Natural killer cell (primary cell): ENCODE measurements around the gene SLC27A4. TPM values are rescaled to one million over a fixed set of nuclear protein-coding genes. Genes with fewer than 3 reads are reported as not detected.

Source experiments
- ATAC-seq, 3 donors: fragments of 150-1000 bp in 2 of 3; fragments of 200-7000 bp in 1 of 3; cut with Tn5 transposase; 1 replicate in 1 of 3; 2 replicates in 2 of 3; pipeline ENCODE4 v1.10.0; 2021; ENCODE audit warnings: mild to moderate bottlenecking in 2 of 3, moderate library complexity in 2 of 3
- DNase-seq, 2 donors: peaks; one replicate each; pipeline versions ENCODE4 v3.0.0 to v3.0.0-alpha.2; 2013 to 2021; ENCODE audit warnings: mixed read lengths in 1 of 2
- H3K27ac ChIP-seq: one replicate; pipeline ENCODE4 v1.5.1; 2013; ENCODE audit warnings: mild to moderate bottlenecking, low read length
- H3K27me3 ChIP-seq: one replicate; pipeline ENCODE4 v1.6.1; 2013; ENCODE audit warnings: low read length; ENCODE audit not compliant: control insufficient read depth, insufficient read depth
- H3K36me3 ChIP-seq: one replicate; pipeline ENCODE4 v1.6.1; 2013; ENCODE audit warnings: low read length; ENCODE audit not compliant: control insufficient read depth, insufficient read depth
- H3K4me1 ChIP-seq: one replicate; pipeline ENCODE4 v1.6.1; 2013; ENCODE audit warnings: low read length; ENCODE audit not compliant: control insufficient read depth, insufficient read depth
- H3K4me3 ChIP-seq: one replicate; pipeline ENCODE4 v1.5.1; 2013; ENCODE audit warnings: low read length
- H3K9me3 ChIP-seq: one replicate; pipeline ENCODE4 v1.6.1; 2013; ENCODE audit warnings: low read length; ENCODE audit not compliant: control insufficient read depth, insufficient read depth
- H3K27ac Mint-ChIP-seq, 2 donors: one replicate each; pipeline ENCODE4 v1.8.0; 2022; ENCODE audit warnings: mild to moderate bottlenecking in 2 of 2, mixed read lengths in 2 of 2, moderate library complexity in 1 of 2
- H3K27me3 Mint-ChIP-seq, 2 donors: one replicate each; pipeline ENCODE4 v1.8.0; 2022; ENCODE audit warnings: low read depth in 2 of 2, mixed read lengths in 2 of 2
- H3K36me3 Mint-ChIP-seq: one replicate; pipeline ENCODE4 v1.8.0; 2022; ENCODE audit warnings: mixed read lengths
- H3K4me1 Mint-ChIP-seq, 2 donors: one replicate each; pipeline ENCODE4 v1.8.0; 2022; ENCODE audit warnings: mixed read lengths in 2 of 2
- H3K4me3 Mint-ChIP-seq: one replicate; pipeline ENCODE4 v1.8.0; 2022; ENCODE audit warnings: mild to moderate bottlenecking, moderate library complexity, mixed read lengths
- H3K9me3 Mint-ChIP-seq, 2 donors: one replicate each; pipeline ENCODE4 v1.8.0; 2022; ENCODE audit warnings: mixed read lengths in 2 of 2
- WGBS: methylation state at CpG from one replicate; pipeline ENCODE4 v1.1.7; 2013; ENCODE audit warnings: missing lambda C conversion rate; ENCODE audit not compliant: insufficient coverage; 5-methylcytosine and 5-hydroxymethylcytosine counted together
- intact Hi-C: fragments of 100-400 bp; cut with micrococcal nuclease; formaldehyde crosslinking; loops from one replicate; pipeline ENCODE4 v1.14.2; 2022
- total RNA-seq, 4 donors: library from RNA; stranded (reverse); fragments of 120-200 nt in 1 of 4; gene quantifications; one replicate each; pipeline versions ENCODE4 v1.2.3 to v1.2.4, GENCODE V29; 2013 to 2022
- TF ChIP-seq, protein P1 (sequence below): fragments of 200-600 bp; IDR thresholded peaks from one replicate; pipeline ENCODE4 v1.8.0; 2022; ENCODE audit warnings: antibody characterized with exemption

SLC27A4 gene
- total RNA-seq, 3 donors from 2014 or later (not counting 1 experiment from before 2014, with no cell fraction given) = 7.7 to 12.3 (median 11.2) TPM

- peaks cover 19 to 24% of the 10 kb centered on the region in 2 donors for H3K4me1 Mint-ChIP-seq
- H3K27me3 Mint-ChIP-seq = no peaks in the 10 kb centered on the region
- Histone ChIP-seq H3K27me3 (no peaks in the 10 kb centered on the region), H3K4me3 (no peak overlapping the region), H3K27ac (no peak overlapping the region), H3K4me1 (peaks cover 28% of the 10 kb centered on the region), H3K9me3 (no peaks in the 10 kb centered on the region), H3K36me3 (peaks cover 13% of the 10 kb centered on the region)
- no CpG with 5 or more reads among the region's 1 CpG for WGBS
- H3K9me3 Mint-ChIP-seq = no peaks in the 10 kb centered on the region
- no peak overlapping the region for H3K27ac Mint-ChIP-seq
- no peaks in the 10 kb centered on the region for H3K36me3 Mint-ChIP-seq
- TF ChIP-seq, protein P1, sequence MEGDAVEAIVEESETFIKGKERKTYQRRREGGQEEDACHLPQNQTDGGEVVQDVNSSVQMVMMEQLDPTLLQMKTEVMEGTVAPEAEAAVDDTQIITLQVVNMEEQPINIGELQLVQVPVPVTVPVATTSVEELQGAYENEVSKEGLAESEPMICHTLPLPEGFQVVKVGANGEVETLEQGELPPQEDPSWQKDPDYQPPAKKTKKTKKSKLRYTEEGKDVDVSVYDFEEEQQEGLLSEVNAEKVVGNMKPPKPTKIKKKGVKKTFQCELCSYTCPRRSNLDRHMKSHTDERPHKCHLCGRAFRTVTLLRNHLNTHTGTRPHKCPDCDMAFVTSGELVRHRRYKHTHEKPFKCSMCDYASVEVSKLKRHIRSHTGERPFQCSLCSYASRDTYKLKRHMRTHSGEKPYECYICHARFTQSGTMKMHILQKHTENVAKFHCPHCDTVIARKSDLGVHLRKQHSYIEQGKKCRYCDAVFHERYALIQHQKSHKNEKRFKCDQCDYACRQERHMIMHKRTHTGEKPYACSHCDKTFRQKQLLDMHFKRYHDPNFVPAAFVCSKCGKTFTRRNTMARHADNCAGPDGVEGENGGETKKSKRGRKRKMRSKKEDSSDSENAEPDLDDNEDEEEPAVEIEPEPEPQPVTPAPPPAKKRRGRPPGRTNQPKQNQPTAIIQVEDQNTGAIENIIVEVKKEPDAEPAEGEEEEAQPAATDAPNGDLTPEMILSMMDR = no peak
- H3K4me3 Mint-ChIP-seq = peak overlapping the region; percentile 35
- ATAC-seq (no peak), DNase-seq (no peak)
- intact Hi-C loops = loop anchor here (5.0 to 10.0 kb wide), 2 partner anchors 47 to 130 kb away; partner anchors contain the start of genes CIZ1, GOLGA2 and SWI5
These were observed 15.9 kb upstream of the SLC27A4 start for GRCh38 chr9:128324401-128324800.

DNA sequence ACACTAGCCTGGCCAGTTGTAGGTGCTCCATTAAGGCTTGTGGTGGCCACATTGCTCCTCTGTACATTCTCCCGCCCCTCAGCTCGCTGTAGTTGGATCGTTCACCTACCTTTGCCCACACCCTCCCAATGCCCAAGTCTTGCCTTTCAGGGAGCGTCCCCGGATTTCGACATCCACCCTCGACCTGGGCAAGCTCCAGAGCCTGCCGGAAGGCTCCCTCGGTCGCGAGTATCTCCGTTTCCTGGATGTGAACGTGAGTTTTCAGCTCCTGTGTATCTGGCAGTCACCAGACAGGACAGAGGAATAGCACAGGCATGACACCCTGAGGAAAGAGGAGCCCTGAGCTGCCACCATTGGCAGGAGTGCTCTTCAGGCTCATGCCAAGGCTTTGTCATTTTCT lies 14.7 kb upstream of the SLC27A4 start:
- Mint-ChIP-seq H3K4me3 (no peak overlapping the region), H3K4me1 (peaks cover 19 to 24% of the 10 kb centered on the region in 2 donors), H3K27me3 (no peaks in the 10 kb centered on the region), H3K36me3 (no peaks in the 10 kb centered on the region), H3K27ac (no peak overlapping the region), H3K9me3 (no peaks in the 10 kb centered on the region)
- WGBS = 92% methylated on average over 13 of the region's 13 CpGs
- TF ChIP-seq, protein P1 = no peak
- ATAC-seq (no peak), DNase-seq (no peak)
- Histone ChIP-seq H3K27ac (no peak overlapping the region), H3K9me3 (no peaks in the 10 kb centered on the region), H3K4me1 (peaks cover 28% of the 10 kb centered on the region), H3K4me3 (no peak overlapping the region), H3K36me3 (peaks cover 13% of the 10 kb centered on the region), H3K27me3 (no peaks in the 10 kb centered on the region)
- intact Hi-C loops = loop anchor here (10.0 kb wide), 1 partner anchor 131 kb away; the partner anchor contains the start of gene CIZ1

GRCh38 chr9:128333451-128333869 lies 6.9 kb upstream of the SLC27A4 start:
- no peak overlapping the region for H3K4me3 ChIP-seq
- no peaks in the 10 kb centered on the region for H3K9me3 ChIP-seq
- DNase-seq = no peak
- H3K27ac ChIP-seq = no peak overlapping the region
- no peak overlapping the region for H3K4me3 Mint-ChIP-seq
- no peak for ATAC-seq
- no peak overlapping the region for H3K27ac Mint-ChIP-seq
- H3K36me3 Mint-ChIP-seq = no peaks in the 10 kb centered on the region
- no peaks in the 10 kb centered on the region for H3K9me3 Mint-ChIP-seq
- H3K36me3 ChIP-seq = peaks cover 4% of the 10 kb centered on the region
- H3K27me3 Mint-ChIP-seq = no peaks in the 10 kb centered on the region
- H3K27me3 ChIP-seq = no peaks in the 10 kb centered on the region
- intact Hi-C loops = no loop called here
- 92% methylated on average over 11 of the region's 11 CpGs for WGBS
- H3K4me1 ChIP-seq = no peaks in the 10 kb centered on the region
- no peaks in the 10 kb centered on the region for H3K4me1 Mint-ChIP-seq
- TF ChIP-seq, protein P1 = no peak

GRCh38 chr9:128335161-128335560 lies 5.2 kb upstream of the SLC27A4 start:
- Mint-ChIP-seq H3K27me3 (no peaks in the 10 kb centered on the region), H3K27ac (no peak overlapping the region), H3K36me3 (no peaks in the 10 kb centered on the region), H3K4me1 (no peaks in the 10 kb centered on the region), H3K4me3 (no peak overlapping the region), H3K9me3 (no peaks in the 10 kb centered on the region)
- Histone ChIP-seq H3K27me3 (no peaks in the 10 kb centered on the region), H3K4me3 (no peak overlapping the region), H3K36me3 (peaks cover 4% of the 10 kb centered on the region), H3K4me1 (peaks cover 5% of the 10 kb centered on the region), H3K9me3 (no peaks in the 10 kb centered on the region), H3K27ac (no peak overlapping the region)
- ATAC-seq (no peak), DNase-seq (no peak)
- TF ChIP-seq, protein P1 = no peak
- intact Hi-C loops = no loop called here
- WGBS = 92% methylated on average over 7 of the region's 7 CpGs
